Endodermal cell (in vitro differentiated cells): Measurements from ENCODE around the gene BCL2L15. TPM values are rescaled to one million over a fixed set of nuclear protein-coding genes. Genes with fewer than 3 reads are reported as not detected.

Source experiments
- DNase-seq: peaks from one replicate; pipeline ENCODE4 v3.0.0-alpha.2; 2017
- H3K27ac ChIP-seq: 2 replicates; pipeline ENCODE4 v1.5.1; 2013; ENCODE audit warnings: mild to moderate bottlenecking, low read depth, low read length, moderate library complexity
- H3K27me3 ChIP-seq: 2 replicates; pipeline ENCODE4 v1.6.1; 2013; ENCODE audit warnings: mild to moderate bottlenecking, low read length, moderate library complexity; ENCODE audit not compliant: insufficient read depth, control insufficient read depth, poor library complexity, severe bottlenecking
- H3K36me3 ChIP-seq: 2 replicates; pipeline ENCODE4 v1.7.0; 2013; ENCODE audit warnings: mild to moderate bottlenecking, low read length, moderate library complexity; ENCODE audit not compliant: control insufficient read depth, insufficient read depth
- H3K4me1 ChIP-seq: one replicate; pipeline ENCODE4 v1.7.0; 2013; ENCODE audit warnings: low read length; ENCODE audit not compliant: control insufficient read depth, insufficient read depth
- H3K4me3 ChIP-seq: 2 replicates; pipeline ENCODE4 v1.5.1; 2013; ENCODE audit warnings: mild to moderate bottlenecking, low read length, moderate library complexity
- H3K9ac ChIP-seq: 2 replicates; pipeline ENCODE4 v1.6.1; 2013; ENCODE audit warnings: mild to moderate bottlenecking, low read length, moderate library complexity; ENCODE audit not compliant: poor library complexity, severe bottlenecking; ENCODE audit errors: extremely low read depth
- H3K9me3 ChIP-seq: 2 replicates; pipeline ENCODE4 v1.6.1; 2013; ENCODE audit warnings: mild to moderate bottlenecking, low read length, moderate library complexity; ENCODE audit not compliant: control insufficient read depth
- H3K27ac Mint-ChIP-seq: 2 replicates; pipeline ENCODE4 v1.8.0; 2020; ENCODE audit warnings: mixed read lengths
- H3K27me3 Mint-ChIP-seq: 2 replicates; pipeline ENCODE4 v1.8.0; 2021; ENCODE audit warnings: mild to moderate bottlenecking, mixed read lengths; ENCODE audit not compliant: insufficient read depth
- H3K36me3 Mint-ChIP-seq: 2 replicates; pipeline ENCODE4 v1.8.0; 2020; ENCODE audit warnings: low read depth, mixed read lengths
- H3K4me1 Mint-ChIP-seq: 2 replicates; pipeline ENCODE4 v1.8.0; 2020; ENCODE audit warnings: mixed read lengths
- H3K4me3 Mint-ChIP-seq: 2 replicates; pipeline ENCODE4 v1.8.0; 2020; ENCODE audit warnings: mild to moderate bottlenecking, moderate library complexity, mixed read lengths
- H3K9me3 Mint-ChIP-seq: 2 replicates; pipeline ENCODE4 v1.8.0; 2020; ENCODE audit warnings: mild to moderate bottlenecking, mixed read lengths
- CTCF ChIP-seq: fragments of 200-600 bp; sonication (generic); conservative IDR thresholded peaks from 2 replicates; pipeline ENCODE4 v1.5.0; 2021; ENCODE audit warnings: antibody characterized with exemption, mild to moderate bottlenecking
- WGBS, 2 experiments: methylation state at CpG; one replicate each; pipeline versions ENCODE4 v1.1.5 to v1.1.7; 2013; ENCODE audit warnings: missing lambda C conversion rate in 2 of 2, mixed read lengths in 1 of 2; ENCODE audit not compliant: insufficient coverage in 1 of 2, insufficient read length in 1 of 2; 5-methylcytosine and 5-hydroxymethylcytosine counted together
- total RNA-seq, 2 donors: library from RNA; stranded (reverse); fragmentation: NEBNext Ultra II Directional in 1 of 2; extraction: Animal tissue kit (Norgen Biotek cat#: 25700) in 1 of 2; gene quantifications; 2 replicates in 1 of 2; 3 replicates in 1 of 2; pipeline ENCODE4 v1.2.1, GENCODE V29; 2021

The BCL2L15 gene
- total RNA-seq, 2 donors from 2014 or later, result 0.73 TPM; not detected in 1

- Mint-ChIP-seq H3K4me3 (no peak overlapping the region), H3K27ac (no peak overlapping the region), H3K9me3 (peaks cover 5% of the 10 kb centered on the region), H3K27me3 (peaks cover 7% of the 10 kb centered on the region), H3K36me3 (no peaks in the 10 kb centered on the region), H3K4me1 (no peaks in the 10 kb centered on the region)
- no peak for DNase-seq
- no peak overlapping the region for H3K4me3 ChIP-seq
- H3K4me1 ChIP-seq, result no peaks in the 10 kb centered on the region
- TF ChIP-seq CTCF, result no peak
- no peak overlapping the region for H3K27ac ChIP-seq
- H3K36me3 ChIP-seq, result no peaks in the 10 kb centered on the region
- no peaks in the 10 kb centered on the region for H3K9me3 ChIP-seq
- WGBS, 2 experiments, result 86% methylated on average over 1 of the region's 1 CpG; no CpG with 5 or more reads in 1 of the 2 experiments
- peaks cover 9% of the 10 kb centered on the region for H3K27me3 ChIP-seq
- no peak overlapping the region for H3K9ac ChIP-seq
Observed at GRCh38 chr1:113836534-113836933, 50.8 kb downstream of the BCL2L15 start.

GRCh38 chr1:113835686-113836290, 51.6 kb downstream of the BCL2L15 start:
- Histone ChIP-seq H3K4me1 (no peaks in the 10 kb centered on the region), H3K4me3 (no peak overlapping the region), H3K27ac (no peak overlapping the region), H3K9me3 (no peaks in the 10 kb centered on the region), H3K9ac (no peak overlapping the region), H3K36me3 (no peaks in the 10 kb centered on the region), H3K27me3 (peaks cover 9% of the 10 kb centered on the region)
- Mint-ChIP-seq H3K27ac (no peak overlapping the region), H3K36me3 (no peaks in the 10 kb centered on the region), H3K27me3 (peaks cover 7% of the 10 kb centered on the region), H3K4me1 (no peaks in the 10 kb centered on the region), H3K9me3 (peaks cover 3% of the 10 kb centered on the region), H3K4me3 (no peak overlapping the region)
- WGBS, 2 experiments, result 38% methylated on average over 4 of the region's 4 CpGs; no CpG with 5 or more reads in 1 of the 2 experiments
- DNase-seq, result no peak
- peak; percentile 84 for TF ChIP-seq CTCF

- DNase-seq, result no peak
- Mint-ChIP-seq H3K27ac (no peak overlapping the region), H3K4me3 (no peak overlapping the region), H3K4me1 (no peaks in the 10 kb centered on the region), H3K9me3 (no peaks in the 10 kb centered on the region), H3K27me3 (peaks cover 7% of the 10 kb centered on the region), H3K36me3 (no peaks in the 10 kb centered on the region)
- Histone ChIP-seq H3K4me1 (no peaks in the 10 kb centered on the region), H3K27me3 (peaks cover 9% of the 10 kb centered on the region), H3K36me3 (no peaks in the 10 kb centered on the region), H3K27ac (no peak overlapping the region), H3K4me3 (no peak overlapping the region), H3K9me3 (no peaks in the 10 kb centered on the region), H3K9ac (no peak overlapping the region)
- 83 to 96% methylated on average over 1 of the region's 2 CpGs for WGBS, 2 experiments
- no peak for TF ChIP-seq CTCF
Observed at GRCh38 chr1:113834716-113835115, 52.7 kb downstream of the BCL2L15 start.

Other genes with a start within 250 kb of the BCL2L15 start
- 10 to 100 TPM; 43.8 to 56.5 TPM for gene PHTF1, start 128.1 kb downstream of the BCL2L15 start, total RNA-seq
- 10 to 100 TPM; 13.7 to 17.5 TPM for gene RSBN1, start 75.1 kb downstream of the BCL2L15 start, total RNA-seq
- gene PTPN22, start 15.9 kb downstream of the BCL2L15 start, total RNA-seq, result not detected
- gene AP4B1, start 17.2 kb upstream of the BCL2L15 start, total RNA-seq, result 10 to 100 TPM in 1 of 2 donors, 1 to 10 TPM in 1; 9.6 to 14.7 TPM
- gene DCLRE1B, start 17.7 kb upstream of the BCL2L15 start, total RNA-seq, result 10 to 100 TPM in 1 of 2 donors, 1 to 10 TPM in 1; 7.4 to 11.0 TPM
- 10 to 100 TPM; 71.4 to 79.2 TPM for gene HIPK1, start 41.7 kb upstream of the BCL2L15 start, total RNA-seq
- 10 to 100 TPM in 1 of 2 donors, 1 to 10 TPM in 1; 4.3 to 14.8 TPM for gene OLFML3, start 91.9 kb upstream of the BCL2L15 start, total RNA-seq